SW 1271 (cell line): ENCODE results near the gene RHOU.

ENCODE experiments used
- DNase-seq, 2 experiments: peaks; one replicate each; lab custom pipeline; 2025; lab: John Stamatoyannopoulos, UW

The RHOU gene

DNA sequence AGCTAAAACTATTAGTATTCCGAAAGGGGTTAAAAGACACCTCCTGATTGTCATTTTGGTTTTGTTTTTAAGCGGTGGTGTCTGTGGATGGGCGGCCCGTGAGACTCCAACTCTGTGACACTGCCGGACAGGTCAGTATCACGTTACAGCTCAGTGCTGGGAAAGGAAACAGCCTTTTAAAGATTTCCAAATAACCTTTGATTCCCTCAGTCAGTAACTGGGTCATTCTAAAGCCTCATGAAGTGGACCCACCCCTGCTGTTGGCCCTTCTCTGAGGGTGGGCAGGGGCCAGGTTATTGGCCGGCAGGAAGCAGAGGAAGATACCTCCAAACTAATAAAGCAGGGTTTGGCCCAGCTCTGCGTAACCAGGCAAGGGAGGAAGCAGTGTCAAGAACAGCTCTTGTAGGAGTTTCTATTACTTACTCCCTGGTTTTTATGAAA, 2.3 kb downstream of the RHOU start:
- DNase-seq, result no peak

DNA sequence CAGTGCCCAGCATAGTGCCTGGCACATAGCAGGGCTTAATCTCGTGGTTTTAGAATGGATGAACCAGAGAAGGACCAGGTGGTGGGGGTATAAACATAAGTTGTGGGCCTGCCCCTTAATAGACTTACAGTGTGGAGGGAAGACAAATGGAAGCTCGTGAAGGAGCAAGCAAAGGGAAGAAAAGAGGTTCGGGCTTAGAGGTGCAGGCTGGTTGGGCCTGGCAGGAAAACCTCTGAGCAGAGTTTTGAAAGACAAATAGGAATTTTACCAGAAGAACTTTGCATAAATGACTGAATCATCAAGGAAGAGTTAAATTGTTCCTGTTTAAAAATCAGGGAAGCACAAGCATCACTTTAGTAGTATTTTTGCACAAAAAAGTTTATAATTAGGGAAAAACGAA, 4.5 kb downstream of the RHOU start:
- DNase-seq, result no peak

DNA sequence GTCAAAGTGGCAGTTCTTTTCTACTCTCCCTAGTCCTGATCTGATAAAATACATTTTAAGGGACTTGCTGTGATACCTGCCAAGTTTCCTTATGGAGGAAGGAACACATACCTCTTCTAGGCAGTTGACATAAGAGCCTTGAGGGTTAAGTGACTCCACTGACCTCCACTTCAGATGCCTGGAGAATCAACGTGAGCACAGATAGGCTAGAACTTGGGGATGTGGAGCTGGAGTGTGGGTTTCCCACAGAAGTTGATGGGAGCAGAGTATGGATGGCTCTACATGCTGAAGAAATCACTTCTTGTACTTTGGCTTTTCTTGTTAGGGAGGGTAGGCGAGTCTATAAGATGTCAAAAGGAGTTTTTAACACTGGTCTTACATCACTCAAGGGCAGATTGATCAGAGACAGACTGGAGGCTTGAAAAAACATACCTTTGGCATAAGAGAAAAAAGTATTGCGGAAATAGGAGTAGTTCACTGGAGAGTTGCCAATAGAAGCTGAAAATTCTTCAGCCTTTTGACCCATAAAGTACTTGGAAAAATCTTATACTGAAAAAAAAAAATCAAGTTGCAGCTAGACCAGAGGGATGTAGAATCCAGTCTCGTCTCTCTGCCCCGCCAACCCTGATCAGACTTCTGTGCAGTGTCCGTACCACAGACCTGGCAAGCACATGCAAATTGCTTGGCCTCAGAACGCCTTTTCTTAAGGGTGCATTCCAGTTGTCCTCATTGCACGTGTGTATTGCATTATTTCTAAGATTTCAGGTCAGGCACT, 5.5 kb downstream of the RHOU start:
- no peak for DNase-seq

- DNase-seq, result no peak
Measured at GRCh38 chr1:228742281-228742860, 7.1 kb downstream of the RHOU start.

DNA sequence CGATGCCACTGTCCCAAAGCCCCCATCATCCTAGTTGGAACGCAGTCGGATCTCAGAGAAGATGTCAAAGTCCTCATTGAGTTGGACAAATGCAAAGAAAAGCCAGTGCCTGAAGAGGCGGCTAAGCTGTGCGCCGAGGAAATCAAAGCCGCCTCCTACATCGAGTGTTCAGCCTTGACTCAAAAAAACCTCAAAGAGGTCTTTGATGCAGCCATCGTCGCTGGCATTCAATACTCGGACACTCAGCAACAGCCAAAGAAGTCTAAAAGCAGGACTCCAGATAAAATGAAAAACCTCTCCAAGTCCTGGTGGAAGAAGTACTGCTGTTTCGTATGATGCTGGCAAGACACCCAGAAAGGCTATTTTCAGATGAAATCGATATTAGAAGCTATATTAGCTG, 8.1 kb downstream of the RHOU start:
- DNase-seq, result no peak

DNA sequence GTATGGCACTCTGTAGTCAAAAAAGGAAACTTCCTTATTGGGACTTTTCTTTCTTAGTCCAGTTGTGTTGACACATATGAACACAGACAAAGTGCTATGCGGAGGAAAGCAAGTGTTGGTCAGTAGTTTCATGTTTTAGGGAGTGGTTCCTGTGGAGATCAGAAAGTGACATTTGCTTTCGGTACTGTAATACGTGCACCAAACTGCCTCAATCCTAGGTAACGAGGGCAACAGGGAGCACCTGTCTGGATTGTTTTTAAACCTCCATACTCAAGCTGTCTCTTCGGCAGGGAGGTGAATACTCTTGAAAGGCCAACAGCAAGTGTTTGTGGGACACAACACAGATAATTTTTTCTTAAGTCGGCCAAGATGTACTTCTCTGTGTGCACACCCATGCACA, 9.1 kb downstream of the RHOU start:
- DNase-seq, result no peak

GRCh38 chr1:228744918-228745317, 9.6 kb downstream of the RHOU start:
- DNase-seq, result no peak

GRCh38 chr1:228745497-228745896, 10.2 kb downstream of the RHOU start:
- no peak for DNase-seq

GRCh38 chr1:228747301-228747935, 12.1 kb downstream of the RHOU start:
- DNase-seq, result no peak

- no peak for DNase-seq
Measured at GRCh38 chr1:228748029-228748428, 12.8 kb downstream of the RHOU start.

- no peak for DNase-seq
Measured at GRCh38 chr1:228748431-228748830, 13.2 kb downstream of the RHOU start.

GRCh38 chr1:228749765-228750164, 14.5 kb downstream of the RHOU start:
- no peak for DNase-seq

DNA sequence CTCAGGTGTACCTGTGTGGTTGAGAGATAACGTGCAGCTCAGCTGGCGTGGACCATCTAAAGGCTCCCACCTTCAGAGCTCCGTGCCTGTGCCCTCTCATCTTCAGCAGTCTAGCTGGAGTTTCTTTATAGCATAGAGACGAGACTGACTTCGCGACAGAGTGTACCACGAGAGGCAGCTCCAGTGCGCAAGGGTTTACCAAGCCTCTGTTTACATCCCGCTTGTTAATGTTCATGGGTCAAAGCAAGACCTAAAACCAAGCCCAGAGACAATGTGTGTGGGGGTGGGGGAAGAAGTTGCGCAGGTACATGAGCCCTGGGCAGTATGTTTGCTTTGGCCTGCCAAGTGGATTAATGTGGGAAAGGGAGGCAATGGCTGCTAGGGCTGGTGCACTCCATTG, 15.6 kb downstream of the RHOU start:
- no peak for DNase-seq

- no peak for DNase-seq
Measured at GRCh38 chr1:228751360-228752098, 16.2 kb downstream of the RHOU start.

DNA sequence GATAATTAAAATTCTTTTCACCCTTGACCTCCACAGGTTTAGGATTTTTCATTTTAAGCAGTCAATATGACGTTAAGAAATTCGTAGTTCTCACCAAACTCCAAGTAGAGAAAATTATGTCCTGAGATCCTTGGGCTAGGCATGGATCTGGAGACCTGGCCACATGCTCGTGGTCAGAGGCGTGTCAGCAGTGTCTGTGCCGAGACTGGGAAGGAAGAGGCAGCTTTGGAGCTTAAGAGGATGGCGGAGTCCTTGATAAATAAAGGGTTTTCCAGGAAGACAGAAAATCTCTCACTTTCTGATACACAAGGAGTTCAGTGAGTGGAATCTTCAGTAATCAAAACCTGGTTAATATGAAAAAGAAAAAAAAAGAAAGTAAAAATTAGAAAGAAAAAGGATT, 17.0 kb downstream of the RHOU start:
- no peak for DNase-seq

DNA sequence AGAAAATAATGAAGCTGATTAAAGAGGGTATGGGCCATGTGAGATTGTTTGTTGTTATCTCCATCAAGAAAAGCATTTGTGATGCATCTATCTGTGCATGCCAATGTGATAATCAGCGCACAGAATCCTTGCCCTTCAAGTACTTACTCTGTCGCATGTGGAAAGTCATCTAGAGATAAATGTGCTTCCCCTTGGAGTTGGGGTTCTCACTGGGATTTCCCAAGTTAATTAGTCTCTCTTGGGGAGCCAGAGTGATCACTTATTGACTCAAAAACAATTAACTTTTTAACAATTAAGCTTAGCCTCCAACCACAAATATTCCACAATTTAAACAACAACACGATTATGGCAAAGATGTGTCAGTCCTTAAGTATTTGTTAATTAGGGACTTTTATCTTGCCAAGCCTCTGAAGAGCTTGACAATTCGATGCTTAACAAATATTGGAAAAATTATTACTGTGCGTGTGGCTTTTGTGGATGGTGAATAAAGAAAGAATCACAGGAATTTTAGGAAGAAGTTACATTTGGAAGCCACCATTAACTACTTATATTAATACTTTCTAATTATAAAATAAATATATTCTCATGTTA, 17.5 kb downstream of the RHOU start:
- no peak for DNase-seq

DNA sequence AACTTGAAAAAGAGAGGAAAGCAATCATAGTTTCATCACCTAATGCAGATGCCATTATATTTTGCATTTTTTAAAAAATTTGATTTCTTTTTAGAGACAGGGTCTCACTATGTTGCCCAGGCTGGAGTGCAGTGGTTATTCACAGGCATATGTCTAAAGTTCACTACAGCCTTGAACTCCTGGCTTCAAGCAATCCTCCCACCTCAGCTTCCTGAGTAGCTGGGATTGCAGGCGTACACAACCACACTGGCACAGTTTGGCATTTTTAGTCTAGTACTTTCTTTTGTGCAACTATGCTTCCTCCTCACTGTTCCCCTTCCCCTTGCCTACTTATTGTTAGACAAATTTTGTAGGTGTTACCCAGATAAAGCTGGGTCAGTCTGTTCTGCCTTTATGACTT, 18.0 kb downstream of the RHOU start:
- no peak for DNase-seq

DNA sequence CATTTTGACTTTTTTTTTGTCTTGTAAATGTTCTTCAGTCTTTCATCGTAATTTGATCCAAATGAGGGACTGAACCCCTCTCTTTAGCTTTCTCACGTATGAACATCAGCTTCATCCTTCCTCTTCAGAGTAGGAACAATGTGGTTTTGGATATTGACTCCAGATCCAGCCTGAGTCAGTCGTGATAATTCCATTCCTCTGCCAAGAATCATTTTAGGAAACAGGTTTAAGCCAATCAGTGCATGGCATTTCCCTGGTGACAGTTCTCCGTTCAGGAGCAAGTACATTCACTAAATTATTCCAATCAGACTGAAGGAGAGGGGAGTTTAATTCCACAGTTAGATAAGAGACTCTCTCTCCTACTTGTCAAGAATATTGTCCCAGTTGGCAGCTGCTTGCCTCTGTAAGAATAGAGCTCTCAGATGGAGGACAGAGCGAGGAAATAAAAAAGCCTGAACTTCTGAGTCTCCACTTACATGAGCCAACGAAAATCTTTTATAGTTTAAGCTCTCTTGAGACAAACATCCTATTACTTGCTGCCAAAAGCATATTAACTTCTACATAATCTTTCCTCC, 18.6 kb downstream of the RHOU start:
- no peak for DNase-seq

- no peak for DNase-seq
Measured at GRCh38 chr1:228754646-228755268, 19.5 kb downstream of the RHOU start.

- DNase-seq, result no peak
Measured at GRCh38 chr1:228755800-228756199, 20.5 kb downstream of the RHOU start.

- no peak for DNase-seq
Measured at GRCh38 chr1:228756457-228756856, 21.2 kb downstream of the RHOU start.

DNA sequence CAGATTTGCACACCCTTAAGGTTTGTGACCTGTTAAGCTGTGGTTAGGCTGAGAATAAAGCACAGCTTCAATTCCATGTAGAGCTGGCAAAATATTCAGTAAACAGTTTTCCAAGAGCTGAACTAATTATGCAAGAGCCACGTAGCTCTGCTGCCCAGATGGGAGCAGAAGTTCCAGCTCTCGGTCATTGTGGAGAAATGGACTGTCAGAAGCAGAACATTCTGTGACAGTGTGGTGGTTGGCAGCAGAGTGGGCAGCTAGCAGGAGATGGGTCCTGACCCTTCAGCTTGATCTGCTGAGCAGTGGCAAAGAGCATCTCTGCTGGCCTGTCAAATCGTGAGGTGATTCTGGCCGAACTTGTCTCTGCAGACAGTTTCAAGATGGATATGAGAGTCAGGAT, 23.2 kb downstream of the RHOU start:
- no peak for DNase-seq
